Bronchus fibroblast of lung (primary cell): Measurements from ENCODE around the gene ENC1. TPM values are rescaled to one million over a fixed set of nuclear protein-coding genes. Genes with fewer than 3 reads are reported as not detected.

Source experiments
- total RNA-seq: library from RNA; depleted of rRNA; stranded (reverse); fragments of >200 nt; gene quantifications from 2 replicates; pipeline ENCODE4 v1.2.3, GENCODE V29; 2015

The ENC1 gene, protein sequence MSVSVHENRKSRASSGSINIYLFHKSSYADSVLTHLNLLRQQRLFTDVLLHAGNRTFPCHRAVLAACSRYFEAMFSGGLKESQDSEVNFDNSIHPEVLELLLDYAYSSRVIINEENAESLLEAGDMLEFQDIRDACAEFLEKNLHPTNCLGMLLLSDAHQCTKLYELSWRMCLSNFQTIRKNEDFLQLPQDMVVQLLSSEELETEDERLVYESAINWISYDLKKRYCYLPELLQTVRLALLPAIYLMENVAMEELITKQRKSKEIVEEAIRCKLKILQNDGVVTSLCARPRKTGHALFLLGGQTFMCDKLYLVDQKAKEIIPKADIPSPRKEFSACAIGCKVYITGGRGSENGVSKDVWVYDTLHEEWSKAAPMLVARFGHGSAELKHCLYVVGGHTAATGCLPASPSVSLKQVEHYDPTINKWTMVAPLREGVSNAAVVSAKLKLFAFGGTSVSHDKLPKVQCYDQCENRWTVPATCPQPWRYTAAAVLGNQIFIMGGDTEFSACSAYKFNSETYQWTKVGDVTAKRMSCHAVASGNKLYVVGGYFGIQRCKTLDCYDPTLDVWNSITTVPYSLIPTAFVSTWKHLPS
- 18.7 and 22.4 TPM in 2 replicates for total RNA-seq

GRCh38 chr5:74640450-74640953, at the start of gene ENC1:
Gene ENC1 (minus strand): TSS chr5:74640728. CDS start chr5:74636485, 4,243 bp downstream.

DNA sequence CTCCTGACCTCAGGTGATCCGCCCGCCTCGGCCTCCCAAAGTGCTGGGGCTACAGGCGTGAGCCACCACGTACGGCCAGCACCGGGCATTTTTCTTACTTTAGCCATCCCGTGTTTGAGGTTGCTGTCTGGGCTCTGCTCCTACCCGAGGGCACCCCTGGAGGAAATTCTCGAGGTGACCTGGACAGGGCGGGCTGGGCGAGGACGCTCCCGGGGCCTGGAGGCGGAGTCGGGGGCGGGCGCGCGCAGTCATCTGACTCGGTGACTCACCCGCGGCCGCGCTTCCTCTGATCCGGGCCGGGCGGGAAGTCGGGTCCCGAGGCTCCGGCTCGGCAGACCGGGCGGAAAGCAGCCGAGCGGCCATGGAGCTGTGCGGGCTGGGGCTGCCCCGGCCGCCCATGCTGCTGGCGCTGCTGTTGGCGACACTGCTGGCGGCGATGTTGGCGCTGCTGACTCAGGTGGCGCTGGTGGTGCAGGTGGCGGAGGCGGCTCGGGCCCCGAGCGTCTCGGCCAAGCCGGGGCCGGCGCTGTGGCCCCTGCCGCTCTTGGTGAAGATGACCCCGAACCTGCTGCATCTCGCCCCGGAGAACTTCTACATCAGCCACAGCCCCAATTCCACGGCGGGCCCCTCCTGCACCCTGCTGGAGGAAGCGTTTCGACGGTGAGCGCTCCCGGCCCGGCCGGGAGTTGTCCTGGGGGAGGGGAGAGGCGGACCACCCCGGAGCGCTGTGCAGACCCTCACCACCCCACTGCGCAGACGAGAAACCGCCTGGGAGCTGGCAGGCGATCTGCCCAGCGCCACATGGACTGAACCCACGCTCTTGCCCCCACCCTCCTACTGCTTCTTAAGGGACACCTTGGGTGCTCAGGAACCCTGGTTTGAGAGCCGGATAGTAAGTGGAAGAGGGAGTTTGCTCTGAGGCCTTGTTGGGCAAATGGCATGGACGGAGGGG, 44.6 kb upstream of the ENC1 start, which contains the start of gene HEXB:
TSS of gene HEXB (plus strand) at position 334 of the 952 bp plus-strand sequence. CDS start at position 362, 28 bp downstream.

Other genes with a start within 250 kb of the ENC1 start
- 164 and 189 TPM in 2 replicates for gene HEXB, start 44.5 kb upstream of the ENC1 start, total RNA-seq
- 25.9 and 29.9 TPM in 2 replicates for gene GFM2, start 126.4 kb upstream of the ENC1 start, total RNA-seq
- gene NSA2, start 126.5 kb upstream of the ENC1 start, total RNA-seq = 46.8 and 94.7 TPM in 2 replicates
- 0.89 and 2.5 TPM in 2 replicates for gene FAM169A, start 225.7 kb upstream of the ENC1 start, total RNA-seq